Adrenal gland (tissue), 12 donors: Measurements from ENCODE around the gene CCDC3. TPM values are rescaled to one million over a fixed set of nuclear protein-coding genes. Genes with fewer than 3 reads are reported as not detected.

ENCODE experiments used
- DNase-seq, 7 donors: peaks; one replicate each; pipeline ENCODE4 v3.0.0-alpha.2; 2019 to 2020
- H3K27ac ChIP-seq, 5 donors: fragments of 200-600 bp; sonication (generic) in 4 of 5; 1 replicate in 3 of 5; 2 replicates in 2 of 5; pipeline versions ENCODE4 v1.5.1 to v1.8.0; 2016 to 2020; ENCODE audit warnings: mild to moderate bottlenecking in 1 of 5
- H3K27me3 ChIP-seq: fragments of 200-600 bp; 2 replicates; pipeline ENCODE4 v1.8.0; 2021
- H3K36me3 ChIP-seq, 2 donors: fragments of 200-600 bp; replicated peaks in 1 of 2; 1 replicate in 1 of 2; 2 replicates in 1 of 2; pipeline versions ENCODE4 v1.5.1 to v1.8.0; 2018 to 2022
- H3K4me1 ChIP-seq, 2 donors: fragments of 200-600 bp; replicated peaks in 1 of 2; 1 replicate in 1 of 2; 2 replicates in 1 of 2; pipeline versions ENCODE4 v1.5.1 to v1.8.0; 2018 to 2021
- H3K4me3 ChIP-seq, 4 donors: fragments of 200-600 bp; sonication (generic) in 3 of 4; one replicate each; pipeline ENCODE4 v1.5.1; 2016 to 2018
- H3K9me3 ChIP-seq, 3 donors: fragments of 200-600 bp; sonication (generic) in 1 of 3; replicated peaks in 1 of 3; 1 replicate in 2 of 3; 2 replicates in 1 of 3; pipeline versions ENCODE4 v1.5.1 to v1.8.0; 2016 to 2021
- POLR2A ChIP-seq, 2 donors: fragments of 450-650 bp; IDR thresholded peaks; one replicate each; pipeline ENCODE4 v1.6.1; 2017; ENCODE audit warnings: antibody characterized with exemption in 2 of 2, mild to moderate bottlenecking in 2 of 2, moderate library complexity in 1 of 2
- WGBS, 4 donors: extraction: QIAGEN DNeasy Blood & Tissue Kit in 2 of 4; methylation state at CpG; one replicate each; pipeline versions ENCODE4 v1.1.5 to v1.1.7; 2013 to 2017; 5-methylcytosine and 5-hydroxymethylcytosine counted together
- intact Hi-C, 2 donors: fragments of 100-400 bp; cut with DNase I; formaldehyde crosslinking; loops; one replicate each; pipeline versions ENCODE4 v1.14.1 to v1.15.0; 2022 to 2023
- polyA plus RNA-seq, 3 donors: library from polyadenylated mRNA; stranded (reverse); fragments of 200-250 nt in 2 of 3; fragments of 350-450 nt in 1 of 3; fragmentation: Illumina TruSeq in 1 of 3; extraction: RNeasy Lipid Tissue Mini Kit (QIAGEN cat#74804) in 1 of 3; gene quantifications; one replicate each; pipeline ENCODE4 v1.2.3, GENCODE V29; 2013 to 2014
- total RNA-seq, 9 donors: library from RNA; depleted of rRNA in 4 of 9; stranded (reverse); fragments of >200 nt in 4 of 9; fragments of 120-200 nt in 1 of 9; fragmentation: NEBNext Ultra II Directional in 1 of 9; extraction: Animal tissue kit (Norgen Biotek cat#: 25700) in 1 of 9; gene quantifications; one replicate each; pipeline versions ENCODE4 v1.1.0 to v1.2.4, GENCODE V29; 2013 to 2023
- TF ChIP-seq, protein P1 (sequence below), 6 experiments: fragments of 450-650 bp in 4 of 6; fragments of 200-600 bp in 2 of 6; sonication (generic) in 1 of 6; IDR thresholded peaks; 1 replicate in 5 of 6; 2 replicates in 1 of 6; pipeline versions ENCODE4 v1.5.1 to v1.8.0; 2016 to 2021; ENCODE audit warnings: antibody characterized with exemption in 6 of 6, mild to moderate bottlenecking in 2 of 6, moderate library complexity in 1 of 6
- donor health status: healthy with polysubstance abuse.
- donor health status: Bipolar disorder and iron deficiency.
- donor health status: DM: yes; HTN: yes; CAD: no.
- donor health status: DM: no; HTN: no; CAD: no.
- donor health status: DM: no; HTN: no; CAD: no.
- donor health status: DM: yes; HTN: yes; CAD: no.

Gene CCDC3
- total and polyA plus RNA-seq, 12 donors, result 1.6 to 9.9 (median 5.8) TPM

DNA sequence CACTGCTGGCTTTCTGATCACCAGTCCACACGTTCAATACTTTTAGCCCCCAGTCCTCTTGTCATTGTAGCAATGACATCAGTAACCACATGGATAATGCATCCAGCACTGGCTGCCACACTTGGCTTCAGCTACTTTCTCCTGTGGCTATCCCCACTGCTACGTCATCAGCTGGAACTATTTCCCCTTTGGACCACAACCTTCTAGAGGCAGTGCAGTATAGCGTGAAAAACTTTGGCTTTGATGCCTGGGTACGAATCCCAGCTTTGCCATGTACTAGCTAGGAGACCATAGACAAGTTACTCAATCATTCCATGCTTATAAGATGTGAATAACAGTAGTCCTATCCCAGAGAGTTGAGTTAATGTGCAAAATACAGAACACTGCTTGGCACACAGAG lies 63.2 kb downstream of the CCDC3 start:
- intact Hi-C loops, result no loop called here
- TF ChIP-seq, protein P1, sequence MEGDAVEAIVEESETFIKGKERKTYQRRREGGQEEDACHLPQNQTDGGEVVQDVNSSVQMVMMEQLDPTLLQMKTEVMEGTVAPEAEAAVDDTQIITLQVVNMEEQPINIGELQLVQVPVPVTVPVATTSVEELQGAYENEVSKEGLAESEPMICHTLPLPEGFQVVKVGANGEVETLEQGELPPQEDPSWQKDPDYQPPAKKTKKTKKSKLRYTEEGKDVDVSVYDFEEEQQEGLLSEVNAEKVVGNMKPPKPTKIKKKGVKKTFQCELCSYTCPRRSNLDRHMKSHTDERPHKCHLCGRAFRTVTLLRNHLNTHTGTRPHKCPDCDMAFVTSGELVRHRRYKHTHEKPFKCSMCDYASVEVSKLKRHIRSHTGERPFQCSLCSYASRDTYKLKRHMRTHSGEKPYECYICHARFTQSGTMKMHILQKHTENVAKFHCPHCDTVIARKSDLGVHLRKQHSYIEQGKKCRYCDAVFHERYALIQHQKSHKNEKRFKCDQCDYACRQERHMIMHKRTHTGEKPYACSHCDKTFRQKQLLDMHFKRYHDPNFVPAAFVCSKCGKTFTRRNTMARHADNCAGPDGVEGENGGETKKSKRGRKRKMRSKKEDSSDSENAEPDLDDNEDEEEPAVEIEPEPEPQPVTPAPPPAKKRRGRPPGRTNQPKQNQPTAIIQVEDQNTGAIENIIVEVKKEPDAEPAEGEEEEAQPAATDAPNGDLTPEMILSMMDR (IDR thresholded peaks at IDR 0.05), result no peak
- no peak for TF ChIP-seq POLR2A (IDR thresholded peaks at IDR 0.05)
- 62 to 72% (median 63%) methylated on average over 4 of the region's 4 CpGs for WGBS, 4 donors
- no peaks in the 10 kb centered on the region for H3K36me3 ChIP-seq
- no peaks in the 10 kb centered on the region for H3K4me1 ChIP-seq
- no peak overlapping the region for H3K27ac ChIP-seq
- no peaks in the 10 kb centered on the region for H3K27me3 ChIP-seq
- H3K9me3 ChIP-seq, result no peaks in the 10 kb centered on the region
- no peak for DNase-seq
- no peak overlapping the region for H3K4me3 ChIP-seq

DNA sequence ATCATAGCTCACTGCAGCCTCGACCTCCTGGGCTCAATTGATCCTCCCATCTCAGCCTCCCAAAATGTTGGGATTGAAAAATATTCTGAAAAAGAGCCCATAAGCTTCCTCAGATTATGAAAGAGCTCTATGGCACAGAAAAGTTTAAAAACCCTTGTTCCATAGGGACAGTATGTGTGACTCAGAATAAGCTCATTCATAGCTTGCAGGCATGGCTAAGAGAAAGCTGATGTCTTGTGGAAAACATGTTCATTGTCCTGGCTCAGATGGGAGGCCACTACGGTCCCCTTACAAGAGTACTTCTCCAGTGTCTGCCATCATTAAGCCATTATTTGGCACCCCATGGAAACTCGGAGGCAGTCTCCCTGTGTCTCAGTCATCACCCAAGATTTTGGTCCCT lies 64.0 kb downstream of the CCDC3 start:
- WGBS, 4 donors, result 67 to 90% (median 84%) methylated on average over 3 of the region's 3 CpGs
- intact Hi-C loops, result no loop called here
- no peak overlapping the region for H3K27ac ChIP-seq

DNA sequence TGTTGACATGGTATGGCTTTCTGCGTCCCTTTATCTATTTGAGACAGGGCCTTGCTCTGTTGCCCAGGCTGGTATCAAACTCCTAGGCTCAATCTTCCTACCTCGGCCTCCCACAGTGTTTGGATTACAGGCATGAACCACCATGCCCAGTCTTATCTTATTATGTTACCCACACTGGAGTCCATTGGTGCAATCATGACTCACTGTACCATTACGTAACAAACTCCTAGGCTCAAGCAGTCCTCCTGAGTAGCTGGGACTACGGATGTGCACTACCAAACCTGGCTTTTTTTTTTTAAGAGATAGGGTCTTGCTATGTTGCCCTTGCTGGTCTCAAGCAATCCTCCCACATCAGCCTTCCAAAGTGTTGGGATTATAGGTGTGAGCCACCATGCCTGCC lies 66.7 kb downstream of the CCDC3 start:
- intact Hi-C loops, result no loop called here
- DNase-seq, result no peak
- 84 to 91% (median 86%) methylated on average over 4 of the region's 4 CpGs for WGBS, 4 donors
- Histone ChIP-seq H3K4me1 (no peaks in the 10 kb centered on the region), H3K9me3 (no peaks in the 10 kb centered on the region), H3K36me3 (no peaks in the 10 kb centered on the region), H3K4me3 (no peak overlapping the region), H3K27me3 (no peaks in the 10 kb centered on the region), H3K27ac (no peak overlapping the region)
- TF ChIP-seq POLR2A (IDR thresholded peaks at IDR 0.05), result no peak
- TF ChIP-seq, protein P1 (IDR thresholded peaks at IDR 0.05), result no peak

More for the DNA sequence above, 64.0 kb downstream of the CCDC3 start:
- H3K4me1 ChIP-seq, result no peaks in the 10 kb centered on the region
- H3K9me3 ChIP-seq, result no peaks in the 10 kb centered on the region
- H3K4me3 ChIP-seq, result no peak overlapping the region
- H3K27me3 ChIP-seq, result no peaks in the 10 kb centered on the region
- no peaks in the 10 kb centered on the region for H3K36me3 ChIP-seq
- DNase-seq, result no peak
- TF ChIP-seq POLR2A (IDR thresholded peaks at IDR 0.05), result no peak
- TF ChIP-seq, protein P1 (IDR thresholded peaks at IDR 0.05), result no peak

DNA sequence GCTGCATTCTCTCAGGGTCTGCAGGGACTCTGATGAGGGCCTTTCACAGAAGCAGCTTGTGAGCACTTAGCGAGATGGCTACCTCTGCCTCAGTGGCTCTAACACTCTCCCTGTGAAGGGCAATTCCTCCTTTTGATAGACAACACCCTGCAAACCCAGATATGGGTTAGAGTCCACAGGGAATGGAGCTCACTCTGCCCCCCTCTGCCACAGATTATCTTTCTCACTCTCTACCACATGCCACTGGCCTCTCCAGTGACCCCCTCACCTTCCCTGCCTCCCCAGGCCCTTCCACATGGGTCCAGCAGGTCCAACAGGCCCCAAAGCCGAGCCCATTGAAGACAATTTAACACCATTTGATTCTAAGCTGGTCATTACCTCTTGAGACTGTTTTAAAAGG lies 72.1 kb downstream of the CCDC3 start:
- no peak for TF ChIP-seq POLR2A (IDR thresholded peaks at IDR 0.05)
- TF ChIP-seq, protein P1 (IDR thresholded peaks at IDR 0.05), result no peak
- Histone ChIP-seq H3K9me3 (no peaks in the 10 kb centered on the region), H3K27me3 (no peaks in the 10 kb centered on the region), H3K27ac (no peak overlapping the region), H3K4me1 (no peaks in the 10 kb centered on the region), H3K4me3 (no peak overlapping the region), H3K36me3 (no peaks in the 10 kb centered on the region)
- 58 to 79% (median 72%) methylated on average over 2 of the region's 2 CpGs for WGBS, 4 donors
- intact Hi-C loops, result no loop called here
- no peak for DNase-seq
